GM20000 (cell line): Measurements from ENCODE around the gene ATXN7L1.
"Not testable (repeated sequence)": the region's sequence is repeated elsewhere in the genome, so short reads cannot be mapped to it uniquely, and the experiment has no call there.

Source experiments
- DNase-seq: peaks from one replicate; pipeline ENCODE4 v3.0.0; 2012; ENCODE audit warnings: low spot score
- CTCF ChIP-seq: IDR thresholded peaks from 2 replicates; pipeline ENCODE4 v1.5.1; 2012; ENCODE audit warnings: mild to moderate bottlenecking, control low read depth; ENCODE audit errors: extremely low read depth, missing control alignments

The ATXN7L1 gene

GRCh38 chr7:105718511-105718925 lies 157.9 kb downstream of the ATXN7L1 start:
- no peak for DNase-seq
- TF ChIP-seq CTCF: no peak

- no peak for DNase-seq
- TF ChIP-seq CTCF: no peak
Observed at GRCh38 chr7:105715528-105715927, 160.9 kb downstream of the ATXN7L1 start.

GRCh38 chr7:105713488-105714465 lies 162.6 kb downstream of the ATXN7L1 start:
- DNase-seq: no peak
- TF ChIP-seq CTCF: no peak

GRCh38 chr7:105712877-105713276 lies 163.5 kb downstream of the ATXN7L1 start:
- no peak for DNase-seq
- no peak for TF ChIP-seq CTCF

- no peak for TF ChIP-seq CTCF
- no peak for DNase-seq
Observed at GRCh38 chr7:105711726-105712402, 164.5 kb downstream of the ATXN7L1 start.

- DNase-seq: not testable (repeated sequence)
Observed at GRCh38 chr7:105710720-105711119, 165.7 kb downstream of the ATXN7L1 start.

- TF ChIP-seq CTCF: no peak
- DNase-seq: no peak
Observed at GRCh38 chr7:105708763-105709080, 167.7 kb downstream of the ATXN7L1 start.
